Liver (tissue), 9 donors: ENCODE data around the gene FCHO2. TPM values are rescaled to one million over a fixed set of nuclear protein-coding genes. Genes with fewer than 3 reads are reported as not detected.

Experiments
- DNase-seq: peaks from one replicate; pipeline ENCODE4 v3.0.0-alpha.2; 2017; ENCODE audit warnings: low spot score
- H3K27ac ChIP-seq, 2 donors: one replicate each; pipeline ENCODE4 v1.7.0; 2013; ENCODE audit warnings: inconsistent platforms in 2 of 2, low read length in 2 of 2, control low read depth in 1 of 2, low read depth in 1 of 2, mild to moderate bottlenecking in 1 of 2
- H3K27me3 ChIP-seq, 4 donors: one replicate each; pipeline versions ENCODE4 v1.6.1 to v1.7.0; 2013; ENCODE audit warnings: low read length in 3 of 4, inconsistent platforms in 1 of 4, mild to moderate bottlenecking in 1 of 4, moderate library complexity in 1 of 4; ENCODE audit not compliant: control insufficient read depth in 4 of 4, insufficient read depth in 4 of 4
- H3K36me3 ChIP-seq, 4 donors: one replicate each; pipeline versions ENCODE4 v1.6.1 to v1.7.0; 2013; ENCODE audit warnings: low read length in 3 of 4, mild to moderate bottlenecking in 3 of 4, low read depth in 1 of 4, moderate library complexity in 1 of 4; ENCODE audit not compliant: control insufficient read depth in 4 of 4, insufficient read depth in 3 of 4
- H3K4me1 ChIP-seq, 4 donors: one replicate each; pipeline versions ENCODE4 v1.6.1 to v1.7.0; 2013; ENCODE audit warnings: low read length in 3 of 4, mild to moderate bottlenecking in 3 of 4, moderate library complexity in 1 of 4; ENCODE audit not compliant: control insufficient read depth in 4 of 4, insufficient read depth in 4 of 4
- H3K4me3 ChIP-seq, 3 donors: one replicate each; pipeline versions ENCODE4 v1.6.1 to v1.7.0; 2013; ENCODE audit warnings: low read length in 3 of 3, control low read depth in 1 of 3, low read depth in 1 of 3, mild to moderate bottlenecking in 1 of 3
- H3K9ac ChIP-seq, 2 donors: one replicate each; pipeline ENCODE4 v1.7.0; 2013; ENCODE audit warnings: low read length in 2 of 2, mild to moderate bottlenecking in 2 of 2, moderate library complexity in 2 of 2, control low read depth in 1 of 2, low read depth in 1 of 2
- H3K9me3 ChIP-seq, 4 donors: one replicate each; pipeline versions ENCODE4 v1.6.1 to v1.7.0; 2013; ENCODE audit warnings: low read length in 3 of 4; ENCODE audit not compliant: control insufficient read depth in 4 of 4
- CTCF ChIP-seq: fragments of 150-350 bp; IDR thresholded peaks from 2 replicates; pipeline ENCODE4 v1.5.1; 2017; ENCODE audit warnings: improper control_type of control experiment, low read depth, low read length; ENCODE audit not compliant: missing input control
- EGR1 ChIP-seq, 2 donors: IDR thresholded peaks; 2 replicates each; pipeline ENCODE4 v1.6.1; 2016 to 2018; ENCODE audit warnings: antibody characterized with exemption in 2 of 2, low read depth in 2 of 2
- FOXA2 ChIP-seq: IDR thresholded peaks from 2 replicates; pipeline ENCODE4 v1.6.1; 2016; ENCODE audit warnings: antibody characterized with exemption
- HNF4A ChIP-seq, 2 donors: conservative IDR thresholded peaks; 2 replicates each; pipeline ENCODE4 v1.6.1; 2016; ENCODE audit warnings: antibody characterized with exemption in 2 of 2, mild to moderate bottlenecking in 2 of 2
- MAX ChIP-seq: IDR thresholded peaks from 2 replicates; pipeline ENCODE4 v1.6.1; 2016; ENCODE audit warnings: antibody characterized with exemption
- RAD21 ChIP-seq, 2 donors: IDR thresholded peaks; 2 replicates each; pipeline ENCODE4 v1.6.1; 2016; ENCODE audit warnings: antibody characterized with exemption in 2 of 2, mild to moderate bottlenecking in 2 of 2
- RXRA ChIP-seq, 2 donors: IDR thresholded peaks; 2 replicates each; pipeline ENCODE4 v1.6.1; 2017 to 2018; ENCODE audit warnings: antibody characterized with exemption in 2 of 2, mild to moderate bottlenecking in 1 of 2
- SP1 ChIP-seq: IDR thresholded peaks from 2 replicates; pipeline ENCODE4 v1.6.1; 2018; ENCODE audit warnings: antibody characterized with exemption, mild to moderate bottlenecking
- TAF1 ChIP-seq: conservative IDR thresholded peaks from 2 replicates; pipeline ENCODE4 v1.6.1; 2016; ENCODE audit warnings: antibody characterized with exemption, mild to moderate bottlenecking
- ZBTB33 ChIP-seq: IDR thresholded peaks from 2 replicates; pipeline ENCODE4 v1.6.1; 2016; ENCODE audit warnings: antibody characterized with exemption
- WGBS: extraction: QIAGEN DNeasy Blood & Tissue Kit; methylation state at CpG from one replicate; pipeline ENCODE4 v1.1.7; 2013; 5-methylcytosine and 5-hydroxymethylcytosine counted together
- polyA plus RNA-seq, 2 donors: library from polyadenylated mRNA; stranded (reverse) in 1 of 2; unstranded in 1 of 2; fragments of 200-250 nt in 1 of 2; fragments of >200 nt in 1 of 2; fragmentation: Nextera tagmentation in 1 of 2; extraction: Ambion mirVana in 1 of 2; gene quantifications; one replicate each; pipeline versions ENCODE4 v1.2.1 to v1.2.3, GENCODE V29; 2013 to 2015
- total RNA-seq, 2 donors: library from RNA; depleted of rRNA; stranded (reverse); fragments of >200 nt; gene quantifications; one replicate each; pipeline ENCODE4 v1.2.3, GENCODE V29; 2014
- donor health status: healthy.
- donor health status: healthy.
- donor health status: healthy.
- donor health status: healthy.
- donor health status: healthy.

Gene FCHO2
- total and polyA plus RNA-seq, 4 donors: 5.3 to 37.5 (median 9.3) TPM

GRCh38 chr5:73114044-73114688, 158.3 kb downstream of the FCHO2 start:
- Histone ChIP-seq H3K4me3 (no peak overlapping the region), H3K36me3 (no peaks in the 10 kb centered on the region), H3K4me1 (peaks cover 0 to 7% (median 5%) of the 10 kb centered on the region in 4 donors), H3K9ac (no peak overlapping the region), H3K27ac (no peak overlapping the region), H3K27me3 (no peaks in the 10 kb centered on the region), H3K9me3 (no peaks in the 10 kb centered on the region)
- DNase-seq: no peak
- no peak for TF ChIP-seq MAX
- TF ChIP-seq RXRA (IDR thresholded peaks at IDR 0.05): no peak
- TF ChIP-seq EGR1 (IDR thresholded peaks at IDR 0.05; ENCODE audit: low read depth in 2 of 2): no peak
- no peak for TF ChIP-seq FOXA2
- no peak for TF ChIP-seq TAF1
- no peak for TF ChIP-seq RAD21 (IDR thresholded peaks at IDR 0.05)
- WGBS: 38% methylated on average over 3 of the region's 3 CpGs

GRCh38 chr5:73115399-73116051, 159.7 kb downstream of the FCHO2 start:
- H3K27me3 ChIP-seq: no peaks in the 10 kb centered on the region
- 74% methylated on average over 4 of the region's 4 CpGs for WGBS
- TF ChIP-seq MAX: no peak
- TF ChIP-seq HNF4A (conservative IDR thresholded peaks at IDR 0.05): peak in 1 of 2 donors; percentile 7
- no peak for TF ChIP-seq SP1
- no peak for DNase-seq
- no peaks in the 10 kb centered on the region for H3K9me3 ChIP-seq
- H3K4me3 ChIP-seq: no peak overlapping the region
- H3K36me3 ChIP-seq: no peaks in the 10 kb centered on the region
- H3K4me1 ChIP-seq: peaks cover 0 to 18% (median 8%) of the 10 kb centered on the region in 4 donors
- H3K27ac ChIP-seq: no peak overlapping the region
- no peak overlapping the region for H3K9ac ChIP-seq

- H3K4me3 ChIP-seq: no peak overlapping the region
Observed at GRCh38 chr5:73116506-73116905, 160.7 kb downstream of the FCHO2 start.

More at GRCh38 chr5:73116506-73116905, 160.7 kb downstream of the FCHO2 start:
- no peaks in the 10 kb centered on the region for H3K9me3 ChIP-seq
- WGBS: 92% methylated on average over 2 of the region's 2 CpGs
- H3K36me3 ChIP-seq: no peaks in the 10 kb centered on the region
- DNase-seq: no peak
- H3K27me3 ChIP-seq: no peaks in the 10 kb centered on the region
- TF ChIP-seq ZBTB33 (no peak), CTCF (no peak), RXRA (IDR thresholded peaks at IDR 0.05) (no peak)
- H3K9ac ChIP-seq: no peak overlapping the region
- H3K27ac ChIP-seq: no peak overlapping the region
- peaks cover 0 to 25% (median 12%) of the 10 kb centered on the region in 4 donors for H3K4me1 ChIP-seq
